Tibial nerve (tissue), 4 donors: ENCODE results near the gene KLF13.

Experiments used
- CTCF ChIP-seq, 5 experiments: fragments of 200-600 bp in 3 of 5; fragments of 450-650 bp in 2 of 5; sonication (generic) in 3 of 5; IDR thresholded peaks; one replicate each; pipeline ENCODE4 v1.5.1; 2016 to 2019; ENCODE audit warnings: antibody characterized with exemption in 5 of 5, mild to moderate bottlenecking in 3 of 5, moderate library complexity in 2 of 5
- EP300 ChIP-seq, 2 donors: sonication (generic); formaldehyde crosslinking; IDR thresholded peaks; one replicate each; pipeline ENCODE4 v1.6.1; 2017; ENCODE audit warnings: antibody characterized with exemption in 2 of 2, mild to moderate bottlenecking in 1 of 2
- POLR2A ChIP-seq, 2 donors: fragments of 450-650 bp; IDR thresholded peaks; one replicate each; pipeline ENCODE4 v1.6.1; 2017; ENCODE audit warnings: antibody characterized with exemption in 2 of 2, mild to moderate bottlenecking in 2 of 2, moderate library complexity in 2 of 2

GRCh38 chr15:31278544-31279220 is 48.0 kb upstream of the KLF13 start:
- no peak for TF ChIP-seq EP300 (IDR thresholded peaks at IDR 0.05)
- no peak for TF ChIP-seq CTCF (IDR thresholded peaks at IDR 0.05)
- no peak for TF ChIP-seq POLR2A (IDR thresholded peaks at IDR 0.05)
